Upper lobe of left lung (tissue), 4 donors: ENCODE measurements around the gene TMCC1.

Experiments
- CTCF ChIP-seq, 6 experiments: fragments of 450-650 bp in 4 of 6; fragments of 200-600 bp in 2 of 6; sonication (generic) in 2 of 6; IDR thresholded peaks; one replicate each; pipeline ENCODE4 v1.5.1; 2016 to 2019; ENCODE audit warnings: antibody characterized with exemption in 6 of 6
- EP300 ChIP-seq, 4 donors: sonication (generic); formaldehyde crosslinking; IDR thresholded peaks; one replicate each; pipeline ENCODE4 v1.5.1; 2017; ENCODE audit warnings: antibody characterized with exemption in 4 of 4, control low read depth in 2 of 4
- POLR2AphosphoS5 ChIP-seq, 2 donors: sonication (generic); formaldehyde crosslinking; IDR thresholded peaks; one replicate each; pipeline ENCODE4 v1.5.1; 2017; ENCODE audit warnings: antibody characterized with exemption in 2 of 2

- no peak for TF ChIP-seq POLR2AphosphoS5 (IDR thresholded peaks at IDR 0.05)
- TF ChIP-seq CTCF (IDR thresholded peaks at IDR 0.05), result no peak
- no peak for TF ChIP-seq EP300 (IDR thresholded peaks at IDR 0.05)
These were observed 257.4 kb downstream of the TMCC1 start for GRCh38 chr3:129636082-129636481.
